ENCODE results near the gene MEGF11. TPM values are rescaled to one million over a fixed set of nuclear protein-coding genes. Genes with fewer than 3 reads are reported as not detected.

The MEGF11 gene
- total RNA-seq, 1 experiment from 2014 or later, result 2.3 TPM

GRCh38 chr15:66211670-66212562, 41.6 kb downstream of the MEGF11 start:
- Histone ChIP-seq H3K9me2 (ENCODE audit: insufficient read depth) (no peaks in the 10 kb centered on the region), H2AFZ (ENCODE audit: low read depth, low read length, poor library complexity, severe bottlenecking) (no peak overlapping the region), H3K4me2 (ENCODE audit: low read length) (no peak overlapping the region), H3K36me3 (ENCODE audit: control insufficient read depth in 1 of 2, insufficient read depth in 2 of 2, low read length in 2 of 2) (no peaks in the 10 kb centered on the region), H4K20me1 (ENCODE audit: insufficient read depth) (no peaks in the 10 kb centered on the region), H3K9ac (ENCODE audit: low read length) (no peak overlapping the region), H3K79me2 (ENCODE audit: insufficient read depth, low read length) (no peaks in the 10 kb centered on the region), H3K4me1 (ENCODE audit: control insufficient read depth in 1 of 2, insufficient read depth in 2 of 2, low read length in 2 of 2) (no peaks in the 10 kb centered on the region), H3K9me3 (ENCODE audit: control insufficient read depth in 1 of 2, insufficient read depth in 1 of 2, low read depth in 1 of 2, low read length in 2 of 2) (no peaks in the 10 kb centered on the region), H3K4me3 (replicated peaks in 1 of 2; ENCODE audit: low read depth in 1 of 2, low read length in 2 of 2) (no peak overlapping the region), H3K27ac (ENCODE audit: low read depth, low read length) (no peak overlapping the region), H3K27me3 (ENCODE audit: insufficient read depth, low read length) (no peaks in the 10 kb centered on the region)
- no TSS peak for BruUV-seq (replicated peaks)
- no peak for DNase-seq (ENCODE audit: low read depth, low spot score)
- RAD21 ChIA-PET (ENCODE audit: low non-redundant PET in 1 of 2, low total read pairs in 2 of 2, uncharacterized antibody in 2 of 2, unreplicated experiment in 2 of 2), result no interaction called here
- TF ChIP-seq SRF (IDR thresholded peaks at IDR 0.05; ENCODE audit: low read depth), result no peak
- TF ChIP-seq RAD21 (IDR thresholded peaks at IDR 0.05; ENCODE audit: low read depth), result no peak
- TF ChIP-seq POLR2A (IDR thresholded peaks at IDR 0.05; ENCODE audit: borderline replicate concordance, extremely low read depth, insufficient read depth, insufficient read length), result no peak
- TF ChIP-seq EZH2 (IDR thresholded peaks at IDR 0.05), result no peak
- TF ChIP-seq POLR2AphosphoS5 (IDR thresholded peaks at IDR 0.05; ENCODE audit: low read depth, low read length), result no peak
- no peak for TF ChIP-seq FOSL1 (IDR thresholded peaks at IDR 0.05; ENCODE audit: low read depth)
- no peak for TF ChIP-seq ZFX (IDR thresholded peaks at IDR 0.05)
- TF ChIP-seq EGR1 (IDR thresholded peaks at IDR 0.05; ENCODE audit: low read depth), result no peak
- no peak for TF ChIP-seq JUND (IDR thresholded peaks at IDR 0.05)
- TF ChIP-seq ZNF274 (IDR thresholded peaks at IDR 0.05; ENCODE audit: low read depth, low read length), result no peak
- no peak for TF ChIP-seq SP1 (IDR thresholded peaks at IDR 0.05; ENCODE audit: low read depth)
- TF ChIP-seq, protein P1, sequence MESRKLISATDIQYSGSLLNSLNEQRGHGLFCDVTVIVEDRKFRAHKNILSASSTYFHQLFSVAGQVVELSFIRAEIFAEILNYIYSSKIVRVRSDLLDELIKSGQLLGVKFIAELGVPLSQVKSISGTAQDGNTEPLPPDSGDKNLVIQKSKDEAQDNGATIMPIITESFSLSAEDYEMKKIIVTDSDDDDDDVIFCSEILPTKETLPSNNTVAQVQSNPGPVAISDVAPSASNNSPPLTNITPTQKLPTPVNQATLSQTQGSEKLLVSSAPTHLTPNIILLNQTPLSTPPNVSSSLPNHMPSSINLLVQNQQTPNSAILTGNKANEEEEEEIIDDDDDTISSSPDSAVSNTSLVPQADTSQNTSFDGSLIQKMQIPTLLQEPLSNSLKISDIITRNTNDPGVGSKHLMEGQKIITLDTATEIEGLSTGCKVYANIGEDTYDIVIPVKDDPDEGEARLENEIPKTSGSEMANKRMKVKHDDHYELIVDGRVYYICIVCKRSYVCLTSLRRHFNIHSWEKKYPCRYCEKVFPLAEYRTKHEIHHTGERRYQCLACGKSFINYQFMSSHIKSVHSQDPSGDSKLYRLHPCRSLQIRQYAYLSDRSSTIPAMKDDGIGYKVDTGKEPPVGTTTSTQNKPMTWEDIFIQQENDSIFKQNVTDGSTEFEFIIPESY (IDR thresholded peaks at IDR 0.05; ENCODE audit: extremely low read depth, insufficient replicate concordance, low read length), result no peak
- TF ChIP-seq EZH2phosphoT487 (IDR thresholded peaks at IDR 0.05; ENCODE audit: borderline replicate concordance), result no peak
- no peak for ATAC-seq
- intact Hi-C loops (cut with micrococcal nuclease), result no loop called here
- POLR2A ChIA-PET, result no interaction called here
- CTCF ChIA-PET, result no interaction called here
